GM23338 (cell line): ENCODE results near the gene C19orf47.

Experiments
- POLR2AphosphoS5 ChIP-seq: IDR thresholded peaks from 2 replicates; pipeline ENCODE4 v1.6.1; 2016; ENCODE audit warnings: antibody characterized with exemption, low read depth
- TF ChIP-seq, protein P1 (sequence below), 2 experiments: fragments of 200-600 bp in 1 of 2; sonication (generic) in 1 of 2; conservative IDR thresholded peaks; 2 replicates each; pipeline versions ENCODE4 v1.5.1 to v1.6.1; 2016 to 2017; ENCODE audit warnings: antibody characterized with exemption in 2 of 2, low read depth in 2 of 2, mild to moderate bottlenecking in 2 of 2, moderate library complexity in 1 of 2
- TF ChIP-seq, protein P2 (sequence below): IDR thresholded peaks from 2 replicates; pipeline ENCODE4 v1.6.1; 2016; ENCODE audit warnings: antibody characterized with exemption

DNA sequence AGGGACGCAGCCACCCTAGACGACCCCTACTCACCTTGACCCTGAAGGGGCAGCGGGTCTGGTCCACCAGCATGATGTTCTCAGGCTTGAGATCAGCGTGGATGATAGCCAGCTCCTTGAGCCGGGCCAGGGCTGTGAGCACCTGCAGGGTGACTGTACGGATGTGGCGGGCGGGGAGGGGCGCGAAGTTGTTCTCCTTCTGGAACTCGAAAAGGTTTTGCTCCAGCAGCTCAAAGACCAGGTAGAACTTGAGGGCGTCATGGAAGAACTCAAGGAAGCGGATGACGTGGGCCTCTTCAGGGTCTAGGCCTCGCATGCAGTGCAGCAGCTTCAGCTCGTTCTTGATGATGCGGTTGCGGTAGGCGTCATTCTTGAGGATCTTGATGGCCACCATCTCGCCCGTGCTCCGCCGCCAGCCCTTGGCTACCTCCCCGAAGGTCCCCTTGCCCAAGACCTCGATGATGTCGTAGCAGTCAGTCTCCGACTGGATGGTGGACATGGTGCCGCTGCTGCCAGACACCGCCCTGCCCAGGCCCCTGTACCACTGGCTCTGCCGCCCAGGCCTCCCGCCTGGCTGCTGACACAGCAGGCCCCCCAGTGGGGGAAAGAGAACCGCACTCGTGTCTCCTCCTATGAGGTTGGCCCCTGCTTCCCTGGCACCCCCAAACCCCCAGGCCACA, 41.3 kb upstream of the C19orf47 start:
- TF ChIP-seq, protein P1, sequence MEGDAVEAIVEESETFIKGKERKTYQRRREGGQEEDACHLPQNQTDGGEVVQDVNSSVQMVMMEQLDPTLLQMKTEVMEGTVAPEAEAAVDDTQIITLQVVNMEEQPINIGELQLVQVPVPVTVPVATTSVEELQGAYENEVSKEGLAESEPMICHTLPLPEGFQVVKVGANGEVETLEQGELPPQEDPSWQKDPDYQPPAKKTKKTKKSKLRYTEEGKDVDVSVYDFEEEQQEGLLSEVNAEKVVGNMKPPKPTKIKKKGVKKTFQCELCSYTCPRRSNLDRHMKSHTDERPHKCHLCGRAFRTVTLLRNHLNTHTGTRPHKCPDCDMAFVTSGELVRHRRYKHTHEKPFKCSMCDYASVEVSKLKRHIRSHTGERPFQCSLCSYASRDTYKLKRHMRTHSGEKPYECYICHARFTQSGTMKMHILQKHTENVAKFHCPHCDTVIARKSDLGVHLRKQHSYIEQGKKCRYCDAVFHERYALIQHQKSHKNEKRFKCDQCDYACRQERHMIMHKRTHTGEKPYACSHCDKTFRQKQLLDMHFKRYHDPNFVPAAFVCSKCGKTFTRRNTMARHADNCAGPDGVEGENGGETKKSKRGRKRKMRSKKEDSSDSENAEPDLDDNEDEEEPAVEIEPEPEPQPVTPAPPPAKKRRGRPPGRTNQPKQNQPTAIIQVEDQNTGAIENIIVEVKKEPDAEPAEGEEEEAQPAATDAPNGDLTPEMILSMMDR (conservative IDR thresholded peaks at IDR 0.05; ENCODE audit: low read depth in 2 of 2), result no peak
- TF ChIP-seq, protein P2, sequence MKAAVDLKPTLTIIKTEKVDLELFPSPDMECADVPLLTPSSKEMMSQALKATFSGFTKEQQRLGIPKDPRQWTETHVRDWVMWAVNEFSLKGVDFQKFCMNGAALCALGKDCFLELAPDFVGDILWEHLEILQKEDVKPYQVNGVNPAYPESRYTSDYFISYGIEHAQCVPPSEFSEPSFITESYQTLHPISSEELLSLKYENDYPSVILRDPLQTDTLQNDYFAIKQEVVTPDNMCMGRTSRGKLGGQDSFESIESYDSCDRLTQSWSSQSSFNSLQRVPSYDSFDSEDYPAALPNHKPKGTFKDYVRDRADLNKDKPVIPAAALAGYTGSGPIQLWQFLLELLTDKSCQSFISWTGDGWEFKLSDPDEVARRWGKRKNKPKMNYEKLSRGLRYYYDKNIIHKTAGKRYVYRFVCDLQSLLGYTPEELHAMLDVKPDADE, result no peak
- no peak for TF ChIP-seq POLR2AphosphoS5
